Right hindlimb (tissue), 1 donor: ENCODE data around the gene RNF20.

Experiments used
- DNase-seq: peaks from one replicate; pipeline ENCODE4 v3.0.0-alpha.2; 2018

Gene RNF20

GRCh38 chr9:101591787-101592446 lies 58.3 kb downstream of the RNF20 start:
- no peak for DNase-seq

- DNase-seq, result no peak
Measured at GRCh38 chr9:101592788-101593187, 59.1 kb downstream of the RNF20 start.

DNA sequence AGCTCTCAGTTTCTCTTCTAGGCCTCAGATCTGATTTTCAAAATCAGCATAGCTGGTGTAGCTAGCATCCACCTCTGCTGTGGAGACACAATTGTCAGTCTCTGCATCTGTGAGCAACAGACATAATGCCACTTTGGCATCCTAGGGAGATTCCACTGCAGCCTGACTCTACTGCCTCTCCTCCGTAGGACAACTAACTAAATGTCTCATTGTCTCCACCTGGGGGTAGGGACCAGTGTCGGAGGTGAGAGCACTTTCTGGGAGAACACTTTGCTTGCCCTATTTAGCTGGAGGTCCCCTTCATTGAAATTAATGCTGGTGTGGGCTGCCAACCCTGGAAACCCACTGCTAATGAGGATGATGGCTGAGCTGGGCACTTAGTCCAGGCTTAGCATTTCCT lies 59.7 kb downstream of the RNF20 start:
- DNase-seq, result no peak

GRCh38 chr9:101594796-101595195 lies 61.1 kb downstream of the RNF20 start, which contains the start of gene PPP3R2:
TSS of gene PPP3R2 (minus strand) at chr9:101594969. CDS start at chr9:101594921, 48 bp downstream.
- DNase-seq, result no peak

DNA sequence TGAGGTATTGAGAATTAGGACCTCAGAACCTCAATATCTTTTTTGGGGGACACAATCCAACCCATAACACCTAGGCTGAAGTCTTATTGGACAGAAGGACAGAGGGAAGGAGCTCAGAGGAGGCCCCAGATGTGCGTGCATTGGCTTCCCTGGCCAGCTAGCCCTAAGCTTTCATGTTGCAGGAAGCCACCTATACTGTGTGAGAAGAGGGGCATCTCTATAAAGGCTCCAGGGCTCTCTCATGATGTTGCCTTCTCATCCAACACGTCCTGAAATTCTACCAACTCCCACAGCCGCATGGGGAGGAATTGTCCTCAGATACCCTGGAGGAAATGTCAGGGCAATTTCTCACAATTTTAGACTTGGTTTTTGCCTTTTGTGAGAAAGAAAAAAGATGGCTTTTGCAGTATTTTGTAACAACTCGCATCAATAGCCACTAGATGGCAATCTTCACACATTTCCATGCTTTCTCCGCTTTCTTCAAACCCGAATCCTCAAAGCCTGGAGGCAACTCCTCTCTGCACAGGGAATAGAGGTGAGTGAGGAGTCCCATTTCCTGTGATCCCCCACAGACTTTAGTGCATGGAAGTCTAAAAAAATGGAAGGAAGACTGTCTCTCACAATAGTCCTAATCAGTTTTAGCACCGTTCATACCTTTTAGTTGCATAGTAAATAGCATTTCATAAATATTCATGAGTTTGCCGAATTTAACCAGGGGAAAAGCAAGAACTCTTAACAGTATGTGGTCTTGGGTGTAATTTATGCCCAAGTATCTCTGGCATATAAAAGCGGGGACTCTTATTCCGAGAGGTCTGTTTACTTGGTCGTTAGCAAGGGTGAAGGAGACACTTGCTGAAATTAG lies 68.5 kb downstream of the RNF20 start:
- peak; percentile 40 for DNase-seq

DNA sequence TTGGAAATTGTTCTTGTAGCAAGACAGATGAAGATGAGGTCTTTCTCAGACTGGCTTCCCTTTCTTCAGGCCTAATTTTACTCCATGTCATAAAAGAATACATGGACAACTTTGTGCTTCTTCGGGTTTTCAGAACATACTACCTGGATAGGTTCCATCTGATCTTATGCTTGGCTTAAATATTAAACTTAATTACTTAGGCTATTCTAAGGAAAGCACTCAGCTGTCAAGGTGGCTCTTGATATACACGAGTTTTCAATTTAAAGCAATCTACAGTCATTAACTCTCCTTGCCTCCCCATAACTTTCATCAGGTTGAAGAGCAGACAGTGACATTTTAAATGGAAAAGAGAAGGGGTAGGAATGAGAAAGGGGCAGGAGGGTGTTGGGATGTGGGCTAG lies 70.6 kb downstream of the RNF20 start:
- DNase-seq, result no peak

GRCh38 chr9:101605547-101605946 lies 71.9 kb downstream of the RNF20 start:
- DNase-seq, result no peak
